K562 (cell line): ENCODE results near the gene RPL7L1.

Experiments
- HNRNPUL1 ChIP-seq: fragments of 200-400 bp; formaldehyde crosslinking; IDR thresholded peaks from 2 replicates; pipeline ENCODE4 v1.6.1; 2017; ENCODE audit warnings: low read length
- NFIC ChIP-seq: fragments of 450-650 bp; IDR thresholded peaks from 2 replicates; pipeline ENCODE4 v1.6.1; 2017; ENCODE audit warnings: mild to moderate bottlenecking, inconsistent platforms
- NR3C1 ChIP-seq: sonication (generic); formaldehyde crosslinking; IDR thresholded peaks from 2 replicates; pipeline ENCODE4 v1.8.1; 2022; ENCODE audit warnings: missing genetic modification reagents
- POLR2A ChIP-seq: fragments of 450-650 bp; conservative IDR thresholded peaks from 2 replicates; pipeline ENCODE4 v1.6.1; 2016
- SIN3A ChIP-seq, 2 experiments: fragments of 150-350 bp in 1 of 2; IDR thresholded peaks; 2 replicates each; pipeline ENCODE4 v1.6.1; 2011 to 2016; ENCODE audit warnings: borderline replicate concordance in 2 of 2, low read depth in 2 of 2, low read length in 2 of 2, mild to moderate bottlenecking in 2 of 2, moderate library complexity in 2 of 2; ENCODE audit not compliant: control insufficient read depth in 1 of 2
- TBL1XR1 ChIP-seq, 2 experiments: IDR thresholded peaks; 2 replicates each; pipeline ENCODE4 v1.6.1; 2012; ENCODE audit warnings: improper control_type of control experiment in 2 of 2, low read length in 2 of 2, mild to moderate bottlenecking in 1 of 2
- TF ChIP-seq, protein P1 (sequence below): fragments of 450-650 bp; IDR thresholded peaks from 2 replicates; pipeline ENCODE4 v1.6.1; 2016; ENCODE audit warnings: borderline replicate concordance
- TF ChIP-seq, protein P2 (sequence below), 3 experiments: fragments of 200-800 bp in 1 of 3; sonication (Bioruptor generic) in 1 of 3; sonication (generic) in 1 of 3; formaldehyde crosslinking in 1 of 3; IDR thresholded peaks; 2 replicates each; pipeline versions ENCODE4 v1.6.1 to v1.8.0; 2016 to 2022; ENCODE audit warnings: mild to moderate bottlenecking in 2 of 3, missing compliant biosample characterization in 2 of 3, missing genetic modification characterization in 2 of 3, missing genetic modification reagents in 1 of 3
- TF ChIP-seq, protein P3 (sequence below): fragments of 250-450 bp; sonication (Bioruptor Pico); IDR thresholded peaks from 2 replicates; pipeline ENCODE4 v1.8.0; 2022; ENCODE audit warnings: moderate library complexity, mild to moderate bottlenecking, inconsistent platforms

DNA sequence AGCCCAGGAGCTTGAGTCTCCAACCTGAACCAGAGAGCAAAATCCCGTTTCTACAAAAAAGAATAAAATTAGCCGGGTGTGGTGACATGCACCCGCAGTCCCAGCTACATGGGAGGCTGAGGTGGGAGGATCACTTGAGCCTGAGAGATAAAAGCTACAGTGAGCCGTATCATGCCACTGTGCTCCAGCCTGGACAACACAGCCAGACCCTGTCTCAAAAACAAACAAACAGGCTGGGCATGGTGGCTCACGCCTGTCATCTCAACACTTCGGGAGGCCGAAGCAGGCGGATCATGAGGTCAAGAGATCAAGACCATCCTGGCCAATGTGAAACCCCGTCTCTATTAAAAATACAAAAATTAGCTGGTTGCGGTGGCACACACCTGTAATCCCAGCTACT lies 25.1 kb downstream of the RPL7L1 start:
- TF ChIP-seq, protein P1, sequence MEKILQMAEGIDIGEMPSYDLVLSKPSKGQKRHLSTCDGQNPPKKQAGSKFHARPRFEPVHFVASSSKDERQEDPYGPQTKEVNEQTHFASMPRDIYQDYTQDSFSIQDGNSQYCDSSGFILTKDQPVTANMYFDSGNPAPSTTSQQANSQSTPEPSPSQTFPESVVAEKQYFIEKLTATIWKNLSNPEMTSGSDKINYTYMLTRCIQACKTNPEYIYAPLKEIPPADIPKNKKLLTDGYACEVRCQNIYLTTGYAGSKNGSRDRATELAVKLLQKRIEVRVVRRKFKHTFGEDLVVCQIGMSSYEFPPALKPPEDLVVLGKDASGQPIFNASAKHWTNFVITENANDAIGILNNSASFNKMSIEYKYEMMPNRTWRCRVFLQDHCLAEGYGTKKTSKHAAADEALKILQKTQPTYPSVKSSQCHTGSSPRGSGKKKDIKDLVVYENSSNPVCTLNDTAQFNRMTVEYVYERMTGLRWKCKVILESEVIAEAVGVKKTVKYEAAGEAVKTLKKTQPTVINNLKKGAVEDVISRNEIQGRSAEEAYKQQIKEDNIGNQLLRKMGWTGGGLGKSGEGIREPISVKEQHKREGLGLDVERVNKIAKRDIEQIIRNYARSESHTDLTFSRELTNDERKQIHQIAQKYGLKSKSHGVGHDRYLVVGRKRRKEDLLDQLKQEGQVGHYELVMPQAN: no peak
- TF ChIP-seq NFIC: no peak
- no peak for TF ChIP-seq SIN3A (IDR thresholded peaks at IDR 0.05; ENCODE audit: borderline replicate concordance in 2 of 2, control insufficient read depth in 1 of 2, low read depth in 2 of 2, low read length in 2 of 2)
- TF ChIP-seq, protein P2, sequence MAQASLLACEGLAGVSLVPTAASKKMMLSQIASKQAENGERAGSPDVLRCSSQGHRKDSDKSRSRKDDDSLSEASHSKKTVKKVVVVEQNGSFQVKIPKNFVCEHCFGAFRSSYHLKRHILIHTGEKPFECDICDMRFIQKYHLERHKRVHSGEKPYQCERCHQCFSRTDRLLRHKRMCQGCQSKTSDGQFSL (CRISPR knock-in tag; IDR thresholded peaks at IDR 0.05): no peak
- TF ChIP-seq, protein P2 (tag; IDR thresholded peaks at IDR 0.05): no peak
- TF ChIP-seq HNRNPUL1: no peak
- no peak for TF ChIP-seq POLR2A
- TF ChIP-seq NR3C1: no peak
- TF ChIP-seq, protein P3, sequence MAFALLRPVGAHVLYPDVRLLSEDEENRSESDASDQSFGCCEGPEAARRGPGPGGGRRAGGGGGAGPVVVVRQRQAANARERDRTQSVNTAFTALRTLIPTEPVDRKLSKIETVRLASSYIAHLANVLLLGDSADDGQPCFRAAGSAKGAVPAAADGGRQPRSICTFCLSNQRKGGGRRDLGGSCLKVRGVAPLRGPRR (CRISPR knock-in tag): no peak
- no peak for TF ChIP-seq TBL1XR1 (IDR thresholded peaks at IDR 0.05; ENCODE audit: low read length in 2 of 2)
